ENCODE data around the gene ZNF710. TPM values are rescaled to one million over a fixed set of nuclear protein-coding genes. Genes with fewer than 3 reads are reported as not detected.

Gene ZNF710
- total and polyA plus RNA-seq, 7 experiments from 2014 or later = 0.77 to 28.8 (median 19.1) TPM

- no peak overlapping the region for H3K4me3 Mint-ChIP-seq
- intact Hi-C loops (cut with micrococcal nuclease) = no loop called here
- H3K27ac Mint-ChIP-seq = no peak overlapping the region
- no peaks in the 10 kb centered on the region for H3K4me1 Mint-ChIP-seq
- H3K9me3 Mint-ChIP-seq = peaks cover 4 to 22% (median 10%) of the 10 kb centered on the region in 11 donors
- H3K27me3 Mint-ChIP-seq = peaks cover 0 to 8% (median 0%) of the 10 kb centered on the region in 5 donors
- ChIA-PET CTCF (interaction anchor here (1.2 kb wide), 1 partner anchor 14 kb away, joined by 3 read pairs; no protein-coding TSS in a partner anchor), POLR2A (no interaction called here)
- H3K36me3 Mint-ChIP-seq = peaks cover 0 to 11% (median 7%) of the 10 kb centered on the region in 5 donors
- H3K9me3 ChIP-seq (ENCODE audit: control insufficient read depth in 2 of 3, low read length in 3 of 3) = peaks cover 0 to 6% (median 5%) of the 10 kb centered on the region in 3 experiments
- no peaks in the 10 kb centered on the region for H3K27me3 ChIP-seq (ENCODE audit: control insufficient read depth in 2 of 2, insufficient read depth in 2 of 2, low read length in 2 of 2)
- no peak overlapping the region for H3K27ac ChIP-seq (ENCODE audit: low read depth, low read length)
- no peak for ATAC-seq
- no peak overlapping the region for H3K4me3 ChIP-seq (ENCODE audit: low read length)
- H3K4me1 ChIP-seq (ENCODE audit: control insufficient read depth in 2 of 2, insufficient read depth in 2 of 2, low read length in 2 of 2) = no peaks in the 10 kb centered on the region
- no peaks in the 10 kb centered on the region for H3K36me3 ChIP-seq (ENCODE audit: control insufficient read depth in 2 of 3, insufficient read depth in 3 of 3, low read length in 3 of 3)
- DNase-seq = no peak
Measured at GRCh38 chr15:90113166-90113565, 112.0 kb downstream of the ZNF710 start.

- DNase-seq (no peak), ATAC-seq (no peak)
- POLR2A ChIA-PET = interaction anchor here (0.6 to 0.8 kb wide), 2 partner anchors 11 to 18 kb away, joined by 3 to 4 read pairs; no protein-coding TSS in a partner anchor
- Histone ChIP-seq H3K9me3 (ENCODE audit: control insufficient read depth in 2 of 3, low read length in 3 of 3) (peaks cover 0 to 6% (median 5%) of the 10 kb centered on the region in 3 experiments), H3K4me1 (ENCODE audit: control insufficient read depth in 2 of 2, insufficient read depth in 2 of 2, low read length in 2 of 2) (no peaks in the 10 kb centered on the region), H3K27ac (ENCODE audit: low read depth, low read length) (no peak overlapping the region), H3K27me3 (ENCODE audit: control insufficient read depth in 2 of 2, insufficient read depth in 2 of 2, low read length in 2 of 2) (no peaks in the 10 kb centered on the region), H3K36me3 (ENCODE audit: control insufficient read depth in 2 of 3, insufficient read depth in 3 of 3, low read length in 3 of 3) (no peaks in the 10 kb centered on the region), H3K4me3 (ENCODE audit: low read length) (no peak overlapping the region)
- Mint-ChIP-seq H3K4me1 (no peaks in the 10 kb centered on the region), H3K27ac (no peak overlapping the region), H3K4me3 (no peak overlapping the region), H3K27me3 (peaks cover 0 to 15% (median 0%) of the 10 kb centered on the region in 5 donors), H3K9me3 (peaks cover 4 to 22% (median 10%) of the 10 kb centered on the region in 11 donors), H3K36me3 (peaks cover 0 to 11% (median 7%) of the 10 kb centered on the region in 5 donors)
- intact Hi-C loops (cut with micrococcal nuclease) = no loop called here
- CTCF ChIA-PET = no interaction called here
Measured at GRCh38 chr15:90114451-90114901, 113.4 kb downstream of the ZNF710 start.

GRCh38 chr15:90115783-90116182 is 114.7 kb downstream of the ZNF710 start:
- Mint-ChIP-seq H3K36me3 (peaks cover 0 to 11% (median 7%) of the 10 kb centered on the region in 5 donors), H3K9me3 (peaks cover 4 to 22% (median 10%) of the 10 kb centered on the region in 11 donors), H3K4me3 (no peak overlapping the region), H3K27me3 (peaks cover 0 to 16% (median 0%) of the 10 kb centered on the region in 5 donors), H3K4me1 (no peaks in the 10 kb centered on the region), H3K27ac (peak overlapping the region in 1 of 9 donors; percentile 12)
- Histone ChIP-seq H3K27me3 (ENCODE audit: control insufficient read depth in 2 of 2, insufficient read depth in 2 of 2, low read length in 2 of 2) (no peaks in the 10 kb centered on the region), H3K4me3 (ENCODE audit: low read length) (no peak overlapping the region), H3K4me1 (ENCODE audit: control insufficient read depth in 2 of 2, insufficient read depth in 2 of 2, low read length in 2 of 2) (no peaks in the 10 kb centered on the region), H3K36me3 (ENCODE audit: control insufficient read depth in 2 of 3, insufficient read depth in 3 of 3, low read length in 3 of 3) (no peaks in the 10 kb centered on the region), H3K27ac (ENCODE audit: low read depth, low read length) (no peak overlapping the region), H3K9me3 (ENCODE audit: control insufficient read depth in 2 of 3, low read length in 3 of 3) (peaks cover 0 to 6% (median 5%) of the 10 kb centered on the region in 3 experiments)
- ChIA-PET CTCF (interaction anchor here (0.6 kb wide), 1 partner anchor 101 kb away, joined by 5 read pairs; no protein-coding TSS in a partner anchor), POLR2A (no interaction called here)
- ATAC-seq = no peak
- intact Hi-C loops (cut with micrococcal nuclease) = no loop called here
- no peak for DNase-seq

GRCh38 chr15:90119367-90119766 is 118.2 kb downstream of the ZNF710 start:
- Mint-ChIP-seq H3K36me3 (peaks cover 0 to 8% (median 2%) of the 10 kb centered on the region in 5 donors), H3K27ac (no peak overlapping the region), H3K4me3 (no peak overlapping the region), H3K9me3 (peaks cover 3 to 13% (median 8%) of the 10 kb centered on the region in 11 donors), H3K4me1 (no peaks in the 10 kb centered on the region), H3K27me3 (peaks cover 0 to 20% (median 0%) of the 10 kb centered on the region in 5 donors)
- Histone ChIP-seq H3K36me3 (ENCODE audit: control insufficient read depth in 2 of 3, insufficient read depth in 3 of 3, low read length in 3 of 3) (no peaks in the 10 kb centered on the region), H3K27me3 (ENCODE audit: control insufficient read depth in 2 of 2, insufficient read depth in 2 of 2, low read length in 2 of 2) (no peaks in the 10 kb centered on the region), H3K9me3 (ENCODE audit: control insufficient read depth in 2 of 3, low read length in 3 of 3) (peaks cover 0 to 3% (median 2%) of the 10 kb centered on the region in 3 experiments), H3K27ac (ENCODE audit: low read depth, low read length) (no peak overlapping the region), H3K4me3 (ENCODE audit: low read length) (no peak overlapping the region), H3K4me1 (ENCODE audit: control insufficient read depth in 2 of 2, insufficient read depth in 2 of 2, low read length in 2 of 2) (no peaks in the 10 kb centered on the region)
- intact Hi-C loops (cut with micrococcal nuclease) = no loop called here
- DNase-seq = no peak
- ChIA-PET POLR2A (interaction anchor here (0.8 kb wide), 1 partner anchor 21 kb away, joined by 3 read pairs; no protein-coding TSS in a partner anchor), CTCF (no interaction called here)
- ATAC-seq = no peak

- H3K27me3 Mint-ChIP-seq = peaks cover 0 to 20% (median 6%) of the 10 kb centered on the region in 5 donors
- peaks cover 0 to 4% (median 0%) of the 10 kb centered on the region in 11 donors for H3K9me3 Mint-ChIP-seq
- no peak overlapping the region for H3K4me3 Mint-ChIP-seq
- no peak for DNase-seq
- no peak overlapping the region for H3K27ac Mint-ChIP-seq
- peaks cover 0 to 6% (median 0%) of the 10 kb centered on the region in 7 donors for H3K4me1 Mint-ChIP-seq
- Histone ChIP-seq H3K36me3 (ENCODE audit: control insufficient read depth in 2 of 3, insufficient read depth in 3 of 3, low read length in 3 of 3) (no peaks in the 10 kb centered on the region), H3K4me3 (ENCODE audit: low read length) (no peak overlapping the region), H3K4me1 (ENCODE audit: control insufficient read depth in 2 of 2, insufficient read depth in 2 of 2, low read length in 2 of 2) (no peaks in the 10 kb centered on the region), H3K27me3 (ENCODE audit: control insufficient read depth in 2 of 2, insufficient read depth in 2 of 2, low read length in 2 of 2) (no peaks in the 10 kb centered on the region), H3K9me3 (ENCODE audit: control insufficient read depth in 2 of 3, low read length in 3 of 3) (no peaks in the 10 kb centered on the region), H3K27ac (ENCODE audit: low read depth, low read length) (no peak overlapping the region)
- POLR2A ChIA-PET = no interaction called here
- ATAC-seq = no peak
- peaks cover 0 to 5% (median 0%) of the 10 kb centered on the region in 5 donors for H3K36me3 Mint-ChIP-seq
- CTCF ChIA-PET = no interaction called here
- intact Hi-C loops (cut with micrococcal nuclease) = no loop called here
Measured at GRCh38 chr15:90121086-90121485, 120.0 kb downstream of the ZNF710 start.

GRCh38 chr15:90124507-90124906 is 123.4 kb downstream of the ZNF710 start:
- H3K27ac ChIP-seq (ENCODE audit: low read depth, low read length) = no peak overlapping the region
- POLR2A ChIA-PET = no interaction called here
- no peaks in the 10 kb centered on the region for H3K4me1 ChIP-seq (ENCODE audit: control insufficient read depth in 2 of 2, insufficient read depth in 2 of 2, low read length in 2 of 2)
- H3K36me3 ChIP-seq (ENCODE audit: control insufficient read depth in 2 of 3, insufficient read depth in 3 of 3, low read length in 3 of 3) = no peaks in the 10 kb centered on the region
- Mint-ChIP-seq H3K4me1 (peaks cover 0 to 6% (median 0%) of the 10 kb centered on the region in 7 donors), H3K4me3 (no peak overlapping the region), H3K9me3 (no peaks in the 10 kb centered on the region), H3K27me3 (peaks cover 0 to 18% (median 8%) of the 10 kb centered on the region in 5 donors), H3K27ac (no peak overlapping the region), H3K36me3 (no peaks in the 10 kb centered on the region)
- DNase-seq (no peak), ATAC-seq (no peak)
- intact Hi-C loops (cut with micrococcal nuclease) = no loop called here
- no peaks in the 10 kb centered on the region for H3K27me3 ChIP-seq (ENCODE audit: control insufficient read depth in 2 of 2, insufficient read depth in 2 of 2, low read length in 2 of 2)
- no peak overlapping the region for H3K4me3 ChIP-seq (ENCODE audit: low read length)
- CTCF ChIA-PET = no interaction called here
- H3K9me3 ChIP-seq (ENCODE audit: control insufficient read depth in 2 of 3, low read length in 3 of 3) = no peaks in the 10 kb centered on the region

GRCh38 chr15:90126022-90126421 is 124.9 kb downstream of the ZNF710 start:
- Histone ChIP-seq H3K9me3 (ENCODE audit: control insufficient read depth in 2 of 3, low read length in 3 of 3) (no peaks in the 10 kb centered on the region), H3K4me1 (ENCODE audit: control insufficient read depth in 2 of 2, insufficient read depth in 2 of 2, low read length in 2 of 2) (no peaks in the 10 kb centered on the region), H3K4me3 (ENCODE audit: low read length) (no peak overlapping the region), H3K27ac (ENCODE audit: low read depth, low read length) (no peak overlapping the region), H3K27me3 (ENCODE audit: control insufficient read depth in 2 of 2, insufficient read depth in 2 of 2, low read length in 2 of 2) (no peaks in the 10 kb centered on the region), H3K36me3 (ENCODE audit: control insufficient read depth in 2 of 3, insufficient read depth in 3 of 3, low read length in 3 of 3) (no peaks in the 10 kb centered on the region)
- ATAC-seq (no peak), DNase-seq (no peak)
- no peak overlapping the region for H3K27ac Mint-ChIP-seq
- no peaks in the 10 kb centered on the region for H3K9me3 Mint-ChIP-seq
- ChIA-PET POLR2A (interaction anchor here (1.0 kb wide), 1 partner anchor 11 kb away, joined by 3 read pairs; no protein-coding TSS in a partner anchor), CTCF (no interaction called here)
- peaks cover 0 to 6% (median 0%) of the 10 kb centered on the region in 7 donors for H3K4me1 Mint-ChIP-seq
- no peak overlapping the region for H3K4me3 Mint-ChIP-seq
- no peaks in the 10 kb centered on the region for H3K36me3 Mint-ChIP-seq
- intact Hi-C loops (cut with micrococcal nuclease) = no loop called here
- peaks cover 0 to 11% (median 8%) of the 10 kb centered on the region in 5 donors for H3K27me3 Mint-ChIP-seq

All from naive thymus-derived CD4-positive, alpha-beta T cell (primary cell).